GM15510 (cell line): ENCODE data around the gene FHIP2A.
A peak's percentile ranks its signal among the peaks of the same experiment; 100 is the strongest.

Source experiments
- POLR2A ChIP-seq: IDR thresholded peaks from 3 replicates; pipeline ENCODE4 v1.6.1; 2011; ENCODE audit warnings: borderline replicate concordance; ENCODE audit not compliant: insufficient read length; ENCODE audit errors: extremely low read depth

Gene FHIP2A

GRCh38 chr10:114806562-114807391 is 14.8 kb upstream of the FHIP2A start:
- no peak for TF ChIP-seq POLR2A

- TF ChIP-seq POLR2A = no peak
Observed at GRCh38 chr10:114808982-114809381, 12.6 kb upstream of the FHIP2A start.

- TF ChIP-seq POLR2A = no peak
Observed at GRCh38 chr10:114810926-114811325, 10.7 kb upstream of the FHIP2A start.

- TF ChIP-seq POLR2A = no peak
Observed at GRCh38 chr10:114811862-114812261, 9.7 kb upstream of the FHIP2A start.

- TF ChIP-seq POLR2A = no peak
Observed at GRCh38 chr10:114815791-114816190, 5.8 kb upstream of the FHIP2A start.

- TF ChIP-seq POLR2A = no peak
Observed at GRCh38 chr10:114816308-114816707, 5.3 kb upstream of the FHIP2A start.

GRCh38 chr10:114819322-114819721 is 2.3 kb upstream of the FHIP2A start:
- no peak for TF ChIP-seq POLR2A

GRCh38 chr10:114821915-114822443 is 399 bp downstream of the FHIP2A start:
- TF ChIP-seq POLR2A = peak; percentile 2

- TF ChIP-seq POLR2A = no peak
Observed at GRCh38 chr10:114822444-114823076, 980 bp downstream of the FHIP2A start.

GRCh38 chr10:114823077-114823463 is 1.5 kb downstream of the FHIP2A start:
- TF ChIP-seq POLR2A = no peak

- TF ChIP-seq POLR2A = no peak
Observed at GRCh38 chr10:114824391-114824790, 2.8 kb downstream of the FHIP2A start.

GRCh38 chr10:114825513-114826253 is 4.1 kb downstream of the FHIP2A start:
- no peak for TF ChIP-seq POLR2A

GRCh38 chr10:114829160-114829909 is 7.8 kb downstream of the FHIP2A start:
- TF ChIP-seq POLR2A = no peak

GRCh38 chr10:114831186-114831867 is 9.7 kb downstream of the FHIP2A start:
- no peak for TF ChIP-seq POLR2A
